HTERT RPE-1 (cell line): Measurements from ENCODE around the gene ZNF516.
"Not testable (repeated sequence)": the region's sequence is repeated elsewhere in the genome, so short reads cannot be mapped to it uniquely, and the experiment has no call there.

Experiments
- in situ Hi-C: fragments of 300-500 bp; cut with MboI; formaldehyde crosslinking; loops from 4 replicates; pipeline ENCODE4 v1.14.3; 2020; ENCODE audit warnings: low sequenced_read_pairs

ZNF516 gene, protein sequence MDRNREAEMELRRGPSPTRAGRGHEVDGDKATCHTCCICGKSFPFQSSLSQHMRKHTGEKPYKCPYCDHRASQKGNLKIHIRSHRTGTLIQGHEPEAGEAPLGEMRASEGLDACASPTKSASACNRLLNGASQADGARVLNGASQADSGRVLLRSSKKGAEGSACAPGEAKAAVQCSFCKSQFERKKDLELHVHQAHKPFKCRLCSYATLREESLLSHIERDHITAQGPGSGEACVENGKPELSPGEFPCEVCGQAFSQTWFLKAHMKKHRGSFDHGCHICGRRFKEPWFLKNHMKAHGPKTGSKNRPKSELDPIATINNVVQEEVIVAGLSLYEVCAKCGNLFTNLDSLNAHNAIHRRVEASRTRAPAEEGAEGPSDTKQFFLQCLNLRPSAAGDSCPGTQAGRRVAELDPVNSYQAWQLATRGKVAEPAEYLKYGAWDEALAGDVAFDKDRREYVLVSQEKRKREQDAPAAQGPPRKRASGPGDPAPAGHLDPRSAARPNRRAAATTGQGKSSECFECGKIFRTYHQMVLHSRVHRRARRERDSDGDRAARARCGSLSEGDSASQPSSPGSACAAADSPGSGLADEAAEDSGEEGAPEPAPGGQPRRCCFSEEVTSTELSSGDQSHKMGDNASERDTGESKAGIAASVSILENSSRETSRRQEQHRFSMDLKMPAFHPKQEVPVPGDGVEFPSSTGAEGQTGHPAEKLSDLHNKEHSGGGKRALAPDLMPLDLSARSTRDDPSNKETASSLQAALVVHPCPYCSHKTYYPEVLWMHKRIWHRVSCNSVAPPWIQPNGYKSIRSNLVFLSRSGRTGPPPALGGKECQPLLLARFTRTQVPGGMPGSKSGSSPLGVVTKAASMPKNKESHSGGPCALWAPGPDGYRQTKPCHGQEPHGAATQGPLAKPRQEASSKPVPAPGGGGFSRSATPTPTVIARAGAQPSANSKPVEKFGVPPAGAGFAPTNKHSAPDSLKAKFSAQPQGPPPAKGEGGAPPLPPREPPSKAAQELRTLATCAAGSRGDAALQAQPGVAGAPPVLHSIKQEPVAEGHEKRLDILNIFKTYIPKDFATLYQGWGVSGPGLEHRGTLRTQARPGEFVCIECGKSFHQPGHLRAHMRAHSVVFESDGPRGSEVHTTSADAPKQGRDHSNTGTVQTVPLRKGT

DNA sequence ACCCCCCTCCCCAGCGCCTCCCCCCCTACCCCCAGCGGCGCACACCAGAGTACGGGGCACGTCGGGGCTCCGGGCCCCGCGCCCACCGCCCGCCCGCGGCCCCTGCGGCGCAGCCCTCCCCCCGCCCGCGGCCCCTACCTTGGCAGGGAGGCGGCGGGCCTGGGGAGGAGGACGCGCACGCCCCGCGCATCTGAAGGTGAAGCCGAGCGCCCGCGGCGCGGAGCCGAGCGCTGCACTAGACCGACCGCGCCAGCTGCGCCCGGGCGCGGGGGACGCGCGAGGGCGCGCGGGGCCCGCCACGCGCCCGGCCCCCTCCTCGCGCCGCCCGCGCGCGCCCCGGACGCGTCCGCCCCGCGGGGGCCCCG is at the start of gene ZNF516:
ZNF516 (minus strand) TSS at position 237 of the 365 bp plus-strand sequence. CDS start 52,188 bp downstream, outside the sequence.
- in situ Hi-C loops, result no loop called here

DNA sequence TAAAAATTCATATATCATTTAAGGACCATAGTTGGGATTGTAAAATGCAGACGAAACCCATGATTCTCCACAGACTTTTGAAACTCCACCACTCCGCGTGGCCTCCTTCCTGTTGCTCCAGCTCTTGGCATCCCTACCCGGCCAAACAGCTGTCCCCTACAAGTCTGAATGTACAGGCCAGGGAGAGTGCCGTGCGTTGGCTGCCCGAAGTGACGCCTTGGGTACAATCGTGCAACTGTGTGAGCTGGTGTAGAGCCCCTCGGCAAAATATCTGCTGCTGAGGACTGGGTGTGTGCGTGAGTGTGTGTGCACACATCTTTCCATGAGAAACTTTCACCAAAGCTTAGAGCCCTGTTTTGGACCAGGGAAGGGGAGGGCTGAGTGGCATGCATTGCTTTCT is 43.8 kb upstream of the ZNF516 start:
- in situ Hi-C loops, result no loop called here

DNA sequence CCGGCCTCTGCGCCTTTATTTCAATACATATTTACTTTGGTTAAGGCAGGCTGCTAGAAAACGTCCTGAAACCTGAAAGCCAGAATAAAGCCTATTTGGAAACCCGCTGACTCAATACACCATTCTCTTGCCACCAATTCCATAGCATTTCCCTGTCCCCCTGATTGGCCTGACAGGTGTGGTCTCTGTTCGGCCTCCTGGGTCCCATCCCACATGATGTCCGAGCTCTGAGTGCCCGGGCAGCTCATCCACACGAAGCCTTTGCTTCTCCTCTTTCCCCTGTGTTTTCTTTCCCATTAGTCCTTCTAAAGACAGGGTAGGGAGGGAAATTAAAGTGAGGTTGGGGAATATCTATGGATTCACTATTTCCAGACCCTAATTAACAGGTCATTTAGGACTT is 42.6 kb upstream of the ZNF516 start:
- in situ Hi-C loops, result no loop called here

DNA sequence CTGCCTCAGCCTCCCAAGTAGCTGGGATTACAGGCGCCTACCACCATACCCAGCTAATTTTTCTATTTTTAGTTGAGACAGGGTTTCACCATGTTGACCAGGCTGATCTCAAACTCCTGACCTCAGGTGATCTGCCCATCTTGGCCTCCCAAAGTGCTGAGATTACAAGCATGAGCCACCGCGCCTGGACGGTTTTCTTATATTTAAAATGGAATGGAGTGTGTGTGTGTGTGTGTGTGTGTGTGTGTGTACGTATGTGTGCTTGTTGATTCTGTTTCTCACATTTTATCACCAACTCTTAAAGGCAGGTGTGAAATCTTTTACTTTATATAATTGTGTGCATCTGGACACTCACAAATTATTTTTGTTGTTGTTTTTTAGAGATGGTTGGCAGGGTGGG is 41.6 kb upstream of the ZNF516 start:
- in situ Hi-C loops, result not testable (repeated sequence)

DNA sequence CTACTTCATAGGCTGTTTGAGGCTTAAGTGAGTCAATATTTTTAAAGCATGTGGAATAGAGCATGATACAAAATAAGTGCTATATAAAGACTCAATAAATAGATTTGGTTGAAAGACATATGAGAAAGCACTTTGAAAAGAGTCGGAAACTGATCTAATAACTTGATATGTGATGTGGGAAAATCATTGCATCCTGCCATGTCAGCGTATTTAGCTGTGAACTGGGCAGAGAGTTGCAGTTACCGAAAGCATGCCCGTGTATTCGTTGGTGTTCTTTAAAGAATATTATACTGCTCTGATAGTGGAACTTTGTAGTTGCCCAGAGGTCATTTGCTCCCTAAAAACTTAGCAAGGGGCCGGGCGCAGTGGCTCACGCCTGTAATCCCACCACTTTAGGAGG is 37.8 kb upstream of the ZNF516 start:
- in situ Hi-C loops, result no loop called here

DNA sequence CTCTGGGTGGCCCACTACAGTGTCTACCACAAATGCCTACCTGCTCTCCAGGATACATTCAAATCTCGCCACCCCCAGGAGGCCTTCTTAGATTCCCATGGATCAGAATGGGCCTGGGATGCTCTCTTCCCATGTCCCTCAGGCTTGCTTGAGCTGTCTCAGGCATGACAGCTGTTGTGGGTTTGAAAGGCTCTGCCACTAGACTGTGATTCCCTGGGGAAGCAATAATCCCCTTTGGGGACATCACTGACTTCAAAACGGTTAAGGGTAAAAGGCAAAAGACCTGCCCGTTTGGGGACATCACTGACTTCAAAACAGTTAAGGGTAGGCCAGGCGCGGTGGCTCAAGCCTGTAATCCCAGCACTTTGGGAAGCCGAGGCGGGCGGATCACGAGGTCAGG is 35.8 kb upstream of the ZNF516 start:
- in situ Hi-C loops, result no loop called here

DNA sequence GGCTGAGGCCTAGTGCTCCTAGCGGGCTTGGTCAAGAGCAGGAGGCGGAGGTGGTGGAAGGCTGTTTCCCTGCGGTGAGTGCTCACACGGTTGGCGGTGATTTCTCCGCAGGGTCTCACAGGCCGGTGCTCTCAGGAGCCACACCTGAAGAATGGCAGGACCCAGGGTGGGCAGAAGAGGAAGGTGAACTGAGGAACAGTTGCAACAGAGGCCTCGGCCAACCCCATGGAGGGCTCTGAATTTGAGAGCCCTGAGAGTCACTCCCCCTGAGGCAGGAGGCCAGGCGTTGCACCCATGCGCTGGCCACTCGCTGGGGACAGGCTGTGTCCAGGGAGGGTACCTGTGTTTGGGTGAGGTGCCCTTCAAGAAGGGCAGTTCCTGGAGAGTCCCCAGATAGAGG is 35.3 kb upstream of the ZNF516 start:
- in situ Hi-C loops, result no loop called here

DNA sequence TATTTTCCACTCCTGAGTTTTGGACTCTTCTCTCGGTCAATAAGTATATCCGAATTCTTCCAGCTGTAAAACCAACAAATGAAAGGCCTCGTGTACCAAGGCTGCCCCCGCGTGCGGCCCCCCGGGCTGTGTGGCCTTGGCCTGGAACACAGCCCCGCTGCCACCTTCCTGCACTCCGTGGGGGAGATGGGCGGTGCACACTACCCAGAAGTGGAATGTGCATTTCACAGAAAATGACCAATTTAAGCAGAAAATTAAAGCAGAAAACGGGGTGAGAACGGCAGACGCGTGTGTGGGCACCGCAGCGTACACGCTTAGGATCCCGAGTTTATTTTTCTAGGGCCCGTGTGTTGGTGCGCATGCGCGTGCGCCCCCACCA is 34.4 kb upstream of the ZNF516 start:
- in situ Hi-C loops, result no loop called here

DNA sequence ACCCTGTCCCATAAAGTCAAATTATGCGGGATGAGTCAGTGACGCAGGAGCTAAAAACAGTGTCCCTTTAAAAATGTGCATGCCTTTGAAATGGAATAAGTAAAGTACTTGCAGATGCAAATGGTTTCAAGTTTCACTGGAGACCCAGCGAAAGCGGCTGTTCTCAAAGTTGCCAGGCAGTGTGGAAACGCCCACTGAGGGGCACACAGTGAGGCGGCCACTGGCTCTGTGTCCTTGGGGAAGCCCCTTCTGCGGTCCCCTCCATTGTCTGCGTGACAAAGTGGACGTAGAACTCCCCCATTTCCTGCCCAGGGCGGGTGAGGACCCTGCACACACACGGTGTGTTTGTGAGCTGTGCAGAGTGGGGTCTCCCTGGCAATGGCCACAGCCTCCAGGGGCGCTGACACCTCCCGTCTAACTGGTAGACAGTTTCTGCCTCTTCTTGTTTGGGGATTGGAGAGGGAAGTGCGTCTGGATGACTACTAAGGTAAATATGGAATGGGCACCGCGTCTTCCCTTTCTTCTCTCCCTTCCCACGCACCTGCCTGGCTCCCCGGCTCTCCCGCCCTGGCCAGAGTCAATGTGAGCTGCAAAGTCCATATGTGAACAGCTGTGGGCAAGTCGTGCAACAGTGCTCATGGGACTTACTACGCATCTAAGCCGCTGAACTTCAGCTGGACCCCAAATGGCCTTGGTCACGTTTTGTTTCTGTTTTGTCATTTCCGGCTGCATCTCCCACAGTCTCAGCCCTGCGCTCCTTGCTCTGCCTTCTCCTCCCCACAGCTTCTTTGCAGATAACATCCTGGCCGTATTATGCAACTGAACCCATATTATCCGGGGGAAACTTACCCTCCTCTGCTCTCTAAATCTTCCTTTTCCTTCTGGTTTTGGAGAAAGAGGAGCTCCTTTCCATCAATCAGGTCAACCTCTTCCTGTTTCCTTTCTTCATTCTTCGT is 33.7 kb upstream of the ZNF516 start:
- in situ Hi-C loops, result no loop called here

DNA sequence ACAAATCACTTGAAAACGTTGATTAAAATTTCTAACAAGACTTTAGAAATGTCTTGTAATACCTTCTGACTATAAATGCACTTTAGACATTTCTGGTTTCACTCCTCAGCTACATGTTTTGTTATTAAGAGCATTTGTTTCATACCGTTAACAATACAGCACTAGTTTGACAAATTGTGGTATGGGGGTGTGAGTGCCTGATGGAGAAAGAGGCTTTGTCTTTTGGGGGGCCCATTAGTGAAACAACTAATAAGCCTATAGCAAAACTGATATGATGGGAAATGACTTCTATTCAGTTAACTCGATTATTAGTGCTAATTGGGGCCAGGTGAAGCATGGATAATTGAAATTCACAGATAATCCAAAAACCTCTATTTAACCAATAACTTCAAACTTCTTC is 30.9 kb upstream of the ZNF516 start:
- in situ Hi-C loops, result no loop called here

DNA sequence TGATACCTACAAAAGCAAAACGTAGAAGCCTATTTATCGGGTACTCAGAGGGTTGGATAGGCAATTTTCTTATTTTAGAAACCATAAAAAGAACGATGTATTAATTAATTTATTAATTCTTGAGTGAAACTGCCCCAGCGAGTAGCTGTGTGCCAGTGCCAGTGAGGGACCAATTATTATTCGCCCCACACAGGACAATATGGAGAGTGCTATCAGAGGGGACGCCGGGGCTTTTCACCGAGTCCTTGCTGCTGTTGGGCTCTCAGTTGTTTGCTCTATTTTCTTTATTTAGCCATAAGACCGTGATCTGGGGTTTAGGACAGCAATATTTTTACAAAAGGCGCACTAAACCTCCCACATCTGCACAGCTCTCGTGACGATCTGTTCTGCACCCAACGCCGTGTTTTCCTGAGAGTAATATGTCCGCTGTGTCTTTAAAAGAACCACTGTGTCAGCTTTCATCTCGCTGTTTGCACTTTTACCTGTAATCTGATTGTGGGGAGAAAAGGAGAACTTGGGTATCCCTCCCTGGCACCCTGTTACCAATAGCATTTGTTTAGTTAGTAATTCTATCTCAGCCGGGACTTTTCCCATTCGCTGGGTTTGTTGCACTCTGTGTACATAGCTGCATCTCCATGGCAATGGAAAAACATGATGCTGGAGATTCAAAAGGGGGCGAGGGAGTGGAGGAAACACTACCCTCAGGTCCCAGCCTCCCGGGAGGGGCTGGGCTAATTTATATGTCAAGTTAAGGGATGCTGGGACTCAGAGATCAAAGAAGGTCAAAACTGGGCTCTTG is 30.1 kb upstream of the ZNF516 start:
- in situ Hi-C loops, result no loop called here

DNA sequence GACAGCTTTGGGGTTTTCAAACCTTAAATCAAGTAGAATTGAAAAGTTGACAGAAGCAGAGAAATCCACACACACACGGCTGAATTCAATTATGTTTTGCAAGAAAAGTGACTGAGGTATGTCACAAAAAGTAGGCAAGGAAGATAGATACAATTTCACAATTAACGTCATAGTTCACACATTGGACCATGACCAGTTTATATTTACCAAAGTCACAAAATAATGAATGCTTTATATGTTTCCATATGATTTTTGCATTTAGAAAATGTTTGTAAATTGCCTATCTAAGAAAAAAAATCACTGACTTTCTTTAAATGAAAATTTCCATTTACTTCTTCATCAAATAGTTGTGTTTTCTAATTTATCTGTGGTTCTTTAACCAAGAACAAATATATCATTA is 29.4 kb upstream of the ZNF516 start:
- in situ Hi-C loops, result no loop called here

DNA sequence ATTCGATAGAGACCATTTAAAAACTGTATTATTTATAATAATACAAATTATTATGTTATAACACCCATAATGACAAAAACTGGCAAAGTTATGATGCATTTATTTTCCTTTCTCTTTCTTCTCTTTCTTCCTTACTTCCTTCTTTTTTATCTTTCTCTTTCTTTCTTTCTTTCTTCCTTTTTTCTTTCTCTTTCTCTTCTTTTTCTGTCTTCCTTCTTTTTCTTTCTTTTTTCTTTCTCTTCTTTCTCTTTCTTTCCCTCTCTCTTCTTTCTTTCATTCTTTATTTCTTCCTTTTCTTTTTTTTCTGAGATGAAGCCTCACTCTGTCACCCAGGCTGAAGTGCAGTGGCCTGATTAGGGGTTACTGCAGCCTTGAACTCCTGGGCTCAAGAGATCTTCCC is 27.5 kb upstream of the ZNF516 start:
- in situ Hi-C loops, result no loop called here

DNA sequence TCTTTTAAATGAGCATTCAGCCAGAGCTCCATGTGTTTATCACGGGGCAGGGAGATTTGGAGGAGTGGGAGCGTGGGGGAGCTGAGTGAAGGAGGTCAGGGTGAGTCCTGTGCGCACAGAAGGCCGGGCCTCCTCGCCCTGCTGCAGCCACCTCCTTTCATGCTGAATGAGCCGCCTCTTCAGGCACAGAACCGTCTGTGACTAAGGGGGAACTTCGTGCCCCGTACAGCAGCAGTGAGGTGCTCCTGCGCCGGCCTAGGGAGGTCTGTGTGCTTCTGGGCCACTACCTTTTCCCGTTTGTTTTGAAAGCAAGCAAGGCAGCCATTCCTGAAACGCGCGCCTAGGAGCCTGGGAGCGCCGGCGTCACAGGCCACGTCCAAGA is 27.1 kb upstream of the ZNF516 start:
- in situ Hi-C loops, result no loop called here

DNA sequence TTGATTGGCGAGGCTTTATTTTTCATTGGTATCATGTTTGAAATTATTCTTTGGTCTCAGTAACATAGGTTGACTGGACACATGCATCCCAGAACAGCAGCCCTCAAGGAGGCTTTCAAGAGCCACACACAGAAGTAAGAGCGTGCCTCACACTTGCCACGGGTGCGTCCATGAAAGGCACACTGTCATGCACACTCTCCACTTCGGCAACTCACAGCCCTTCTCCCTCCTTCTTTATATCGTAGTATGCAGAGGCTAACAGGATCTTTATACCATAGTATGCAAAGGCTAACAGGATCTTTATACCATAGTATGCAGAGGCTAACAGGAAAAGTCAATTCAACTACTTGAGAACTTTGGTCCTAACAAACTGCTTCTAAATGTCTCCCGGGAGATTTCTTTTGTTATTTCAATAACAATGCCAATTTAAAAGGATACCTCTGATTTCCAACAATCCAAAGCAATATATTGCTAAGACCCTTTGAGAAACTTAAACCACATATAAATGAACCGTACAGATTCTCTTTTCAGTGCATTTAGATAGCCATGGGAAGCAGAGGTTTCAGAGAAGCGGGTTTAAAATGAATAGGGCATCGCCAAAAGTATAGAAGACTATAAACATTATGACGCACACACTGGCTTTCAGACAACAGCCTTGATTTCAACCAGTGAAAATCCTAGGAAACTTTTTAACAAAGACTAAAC is 26.5 kb upstream of the ZNF516 start:
- in situ Hi-C loops, result no loop called here

DNA sequence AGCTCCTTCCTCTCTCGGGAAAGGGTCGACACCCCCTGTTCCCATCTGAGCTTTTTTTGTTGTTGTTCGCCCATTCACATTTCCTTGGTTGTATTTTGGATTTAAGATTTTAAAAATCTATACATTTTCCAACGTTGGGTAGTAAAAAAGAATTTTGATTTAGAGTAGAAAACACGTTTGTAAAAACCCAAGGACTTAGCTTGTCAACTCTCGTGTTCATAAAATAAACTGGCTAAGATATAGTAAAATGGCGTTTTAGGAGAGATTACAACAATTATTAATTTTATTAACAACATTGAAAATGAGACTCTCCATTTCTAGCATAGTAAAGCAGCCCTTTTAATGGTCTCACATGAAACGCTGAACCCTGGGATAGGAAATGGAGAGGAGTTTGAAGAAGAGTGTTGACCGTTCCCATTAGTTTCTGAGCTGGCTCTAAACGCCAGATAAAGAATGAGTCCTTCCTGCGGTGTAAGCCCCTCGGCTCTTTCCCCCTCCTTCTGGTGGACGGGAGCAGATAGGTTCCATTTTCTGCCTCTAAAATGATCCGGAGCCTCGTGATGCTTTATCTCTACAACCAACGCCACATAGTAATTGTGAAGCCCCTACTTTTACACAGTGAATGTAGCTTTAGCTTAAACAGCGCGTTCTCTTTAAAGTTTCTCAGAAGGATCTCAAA is 24.0 kb upstream of the ZNF516 start:
- in situ Hi-C loops, result no loop called here

DNA sequence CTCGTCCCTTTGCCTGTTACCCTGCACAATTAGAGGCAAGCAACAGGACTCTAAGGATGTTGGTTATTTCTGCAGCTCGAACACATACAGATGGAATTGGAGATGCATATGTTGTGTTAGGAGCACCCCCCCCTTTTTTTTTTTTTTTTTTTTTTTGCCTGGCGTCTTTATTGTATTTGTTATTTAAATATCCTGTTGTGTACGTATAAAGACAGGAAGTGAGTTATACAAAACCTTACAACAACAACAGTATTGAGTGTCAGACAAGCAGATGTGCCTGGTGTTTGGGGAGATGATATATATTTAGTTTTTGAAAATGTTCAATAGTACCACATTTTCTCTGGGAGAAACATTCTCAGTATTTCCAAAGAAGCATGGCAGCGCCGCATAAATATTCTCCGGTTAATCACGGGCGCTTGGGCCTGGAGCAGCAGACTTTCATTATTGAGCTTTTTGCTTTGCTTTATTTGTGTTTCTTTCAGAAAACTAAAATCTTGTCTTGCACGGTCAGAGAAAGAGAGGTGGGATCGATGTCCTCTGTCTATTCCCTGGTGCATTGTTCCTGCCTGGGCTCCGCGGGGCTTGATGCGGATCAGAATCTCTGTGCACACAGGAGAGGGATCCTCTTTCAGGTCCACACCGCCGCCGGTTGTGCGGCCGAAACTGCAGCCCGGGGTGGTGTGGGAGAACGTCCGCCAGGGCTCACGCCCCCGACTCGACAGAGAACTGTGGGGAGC is 23.2 kb upstream of the ZNF516 start:
- in situ Hi-C loops, result no loop called here

DNA sequence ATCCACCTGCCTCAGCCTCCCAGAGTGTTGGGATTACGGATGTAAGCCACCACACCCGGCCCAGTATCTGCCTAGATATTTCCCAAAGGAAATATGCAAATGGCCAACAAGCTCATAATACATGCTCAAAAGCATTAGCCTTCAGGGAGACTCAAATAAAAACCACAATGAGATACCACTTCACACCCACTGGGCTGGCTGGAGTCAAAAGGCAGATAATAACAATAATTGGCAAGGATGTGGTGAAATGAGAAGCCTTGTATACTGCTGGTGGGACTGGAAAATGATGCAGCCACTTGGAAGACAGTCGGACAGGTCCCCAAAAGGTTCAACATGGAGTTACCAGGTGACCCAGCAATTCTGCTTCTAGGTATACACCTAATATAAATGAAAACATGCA is 20.5 kb upstream of the ZNF516 start:
- in situ Hi-C loops, result no loop called here
